ENCODE measurements around the gene ADGRV1.
"Not testable (repeated sequence)": the region's sequence is repeated elsewhere in the genome, so short reads cannot be mapped to it uniquely, and the experiment has no call there.

The ADGRV1 gene

DNA sequence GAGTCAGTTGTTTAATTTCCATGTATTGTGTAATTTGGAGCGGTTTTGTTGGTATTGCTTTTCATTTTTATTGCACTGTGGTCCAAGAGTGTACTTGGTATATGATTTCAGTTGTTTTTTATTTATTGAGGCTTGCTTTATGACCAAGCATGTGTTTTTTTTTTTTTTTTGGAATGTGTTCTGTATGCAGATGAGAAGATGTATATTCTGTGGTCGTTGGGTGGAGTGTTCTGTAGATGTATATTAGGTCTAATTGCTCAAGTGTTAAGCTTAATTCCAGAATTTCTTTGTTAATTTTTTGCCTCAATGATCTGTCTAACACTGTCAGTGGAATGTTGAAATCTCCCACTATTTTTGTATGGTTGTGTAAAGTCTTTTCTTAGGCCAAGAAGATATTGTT is 23.4 kb downstream of the ADGRV1 start:
- no peak for DNase-seq (ENCODE audit: low read depth)
- no peak for TF ChIP-seq MAX (IDR thresholded peaks at IDR 0.05; ENCODE audit: low read depth, low read length)
- TF ChIP-seq, protein P1, sequence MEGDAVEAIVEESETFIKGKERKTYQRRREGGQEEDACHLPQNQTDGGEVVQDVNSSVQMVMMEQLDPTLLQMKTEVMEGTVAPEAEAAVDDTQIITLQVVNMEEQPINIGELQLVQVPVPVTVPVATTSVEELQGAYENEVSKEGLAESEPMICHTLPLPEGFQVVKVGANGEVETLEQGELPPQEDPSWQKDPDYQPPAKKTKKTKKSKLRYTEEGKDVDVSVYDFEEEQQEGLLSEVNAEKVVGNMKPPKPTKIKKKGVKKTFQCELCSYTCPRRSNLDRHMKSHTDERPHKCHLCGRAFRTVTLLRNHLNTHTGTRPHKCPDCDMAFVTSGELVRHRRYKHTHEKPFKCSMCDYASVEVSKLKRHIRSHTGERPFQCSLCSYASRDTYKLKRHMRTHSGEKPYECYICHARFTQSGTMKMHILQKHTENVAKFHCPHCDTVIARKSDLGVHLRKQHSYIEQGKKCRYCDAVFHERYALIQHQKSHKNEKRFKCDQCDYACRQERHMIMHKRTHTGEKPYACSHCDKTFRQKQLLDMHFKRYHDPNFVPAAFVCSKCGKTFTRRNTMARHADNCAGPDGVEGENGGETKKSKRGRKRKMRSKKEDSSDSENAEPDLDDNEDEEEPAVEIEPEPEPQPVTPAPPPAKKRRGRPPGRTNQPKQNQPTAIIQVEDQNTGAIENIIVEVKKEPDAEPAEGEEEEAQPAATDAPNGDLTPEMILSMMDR (IDR thresholded peaks at IDR 0.05; ENCODE audit: low read depth, low read length) = no peak
- TF ChIP-seq MYC (IDR thresholded peaks at IDR 0.05; ENCODE audit: low read depth, low read length) = no peak
- no peak for TF ChIP-seq POLR2A (IDR thresholded peaks at IDR 0.05; ENCODE audit: extremely low read depth, insufficient read length)
- H3K4me3 ChIP-seq (ENCODE audit: low read depth, low read length) = no peak overlapping the region

- no peak for DNase-seq (ENCODE audit: low read depth)
- TF ChIP-seq MAX (IDR thresholded peaks at IDR 0.05; ENCODE audit: low read depth, low read length) = no peak
- TF ChIP-seq POLR2A (IDR thresholded peaks at IDR 0.05; ENCODE audit: extremely low read depth, insufficient read length) = no peak
- TF ChIP-seq MYC (IDR thresholded peaks at IDR 0.05; ENCODE audit: low read depth, low read length) = no peak
- TF ChIP-seq, protein P1 (IDR thresholded peaks at IDR 0.05; ENCODE audit: low read depth, low read length) = no peak
- H3K4me3 ChIP-seq (ENCODE audit: low read depth, low read length) = no peak overlapping the region
These were observed 26.9 kb downstream of the ADGRV1 start for GRCh38 chr5:90585337-90585986.

DNA sequence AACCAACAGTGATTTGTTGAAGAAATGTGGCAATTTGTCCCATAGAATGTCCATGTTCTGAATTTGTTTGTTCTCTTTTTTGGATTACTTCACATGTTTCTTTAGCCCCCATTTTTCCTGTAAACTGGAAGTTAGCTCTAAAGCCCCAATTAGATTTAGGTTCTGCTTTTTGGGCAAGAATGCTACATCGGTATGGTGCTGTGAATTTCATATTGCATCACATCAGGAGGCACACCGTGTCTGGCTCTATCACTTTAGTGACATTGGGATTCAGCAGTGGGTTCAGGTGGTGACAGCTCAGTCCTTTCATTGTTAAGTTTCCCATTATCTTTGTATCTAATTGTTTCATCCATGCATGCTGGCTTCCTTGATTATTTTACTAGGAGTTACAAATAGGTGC is 27.9 kb downstream of the ADGRV1 start:
- no peak overlapping the region for H3K4me3 ChIP-seq (ENCODE audit: low read depth, low read length)
- TF ChIP-seq POLR2A (IDR thresholded peaks at IDR 0.05; ENCODE audit: extremely low read depth, insufficient read length) (no peak), MYC (IDR thresholded peaks at IDR 0.05; ENCODE audit: low read depth, low read length) (no peak), MAX (IDR thresholded peaks at IDR 0.05; ENCODE audit: low read depth, low read length) (no peak)
- TF ChIP-seq, protein P1 (IDR thresholded peaks at IDR 0.05; ENCODE audit: low read depth, low read length) = no peak
- no peak for DNase-seq (ENCODE audit: low read depth)

GRCh38 chr5:90590170-90590569 is 31.6 kb downstream of the ADGRV1 start:
- TF ChIP-seq, protein P1 (IDR thresholded peaks at IDR 0.05; ENCODE audit: low read depth, low read length) = no peak
- no peak for TF ChIP-seq POLR2A (IDR thresholded peaks at IDR 0.05; ENCODE audit: extremely low read depth, insufficient read length)
- no peak for TF ChIP-seq MYC (IDR thresholded peaks at IDR 0.05; ENCODE audit: low read depth, low read length)
- TF ChIP-seq MAX (IDR thresholded peaks at IDR 0.05; ENCODE audit: low read depth, low read length) = no peak
- no peak overlapping the region for H3K4me3 ChIP-seq (ENCODE audit: low read depth, low read length)
- DNase-seq (ENCODE audit: low read depth) = no peak

DNA sequence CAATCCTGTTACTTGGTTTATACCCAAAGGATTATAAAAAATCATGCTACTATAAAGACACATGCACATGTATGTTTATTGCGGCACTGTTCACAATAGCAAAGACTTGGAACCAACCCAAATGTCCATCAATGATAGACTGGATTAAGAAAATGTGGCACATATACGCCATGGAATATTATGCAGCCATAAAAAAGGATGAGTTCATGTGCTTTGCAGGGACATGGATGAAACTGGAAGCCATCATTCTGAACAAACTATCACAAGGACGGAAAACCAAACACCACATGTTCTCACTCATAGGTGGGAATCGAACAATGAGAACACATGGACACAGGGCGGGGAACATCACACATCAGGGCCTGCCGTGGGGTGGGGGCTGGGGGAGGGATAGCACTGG is 34.5 kb downstream of the ADGRV1 start:
- DNase-seq (ENCODE audit: low read depth); H3K4me3 ChIP-seq (ENCODE audit: low read depth, low read length): not testable (repeated sequence)

DNA sequence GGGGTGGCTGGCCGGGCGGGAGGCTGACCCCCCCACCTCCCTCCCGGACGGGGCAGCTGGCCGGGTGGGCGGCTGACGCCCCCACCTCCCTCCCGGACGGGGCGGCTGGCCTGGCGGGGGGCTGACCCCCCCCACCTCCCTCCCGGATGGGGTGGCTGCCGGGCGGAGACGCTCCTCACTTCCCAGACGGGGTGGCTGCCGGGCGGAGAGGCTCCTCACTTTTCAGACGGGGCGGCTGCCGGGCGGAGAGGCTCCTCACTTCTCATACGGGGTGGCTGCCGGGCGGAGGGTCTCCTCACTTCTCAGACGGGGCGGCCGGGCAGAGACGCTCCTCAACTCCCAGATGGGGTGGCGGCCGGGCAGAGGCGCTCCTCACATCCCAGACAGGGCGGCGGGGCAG is 37.2 kb downstream of the ADGRV1 start:
- DNase-seq (ENCODE audit: low read depth); H3K4me3 ChIP-seq (ENCODE audit: low read depth, low read length): not testable (repeated sequence)

DNA sequence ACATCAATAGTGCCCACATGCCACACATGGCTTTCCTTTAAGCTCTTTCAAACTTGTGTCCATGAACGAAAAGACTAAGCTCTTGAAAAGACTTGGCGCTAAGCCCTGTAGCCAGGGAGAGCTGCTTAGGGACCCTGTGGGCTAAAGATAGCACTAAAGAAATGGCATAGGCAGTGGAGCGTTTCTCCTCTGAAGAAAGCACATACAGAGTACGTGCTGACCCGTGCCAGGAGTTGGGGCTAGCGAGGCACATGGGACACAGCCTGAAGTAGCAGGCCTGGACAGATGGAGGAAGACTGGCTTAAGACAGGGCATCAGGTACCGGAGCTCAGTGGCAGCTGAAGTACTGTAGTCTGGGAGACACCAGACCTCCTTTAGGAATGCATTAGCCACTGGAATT is 39.7 kb downstream of the ADGRV1 start:
- H3K4me3 ChIP-seq (ENCODE audit: low read depth, low read length) = no peak overlapping the region
- TF ChIP-seq MYC (IDR thresholded peaks at IDR 0.05; ENCODE audit: low read depth, low read length) (no peak), POLR2A (IDR thresholded peaks at IDR 0.05; ENCODE audit: extremely low read depth, insufficient read length) (no peak), MAX (IDR thresholded peaks at IDR 0.05; ENCODE audit: low read depth, low read length) (no peak)
- TF ChIP-seq, protein P1 (IDR thresholded peaks at IDR 0.05; ENCODE audit: low read depth, low read length) = no peak
- no peak for DNase-seq (ENCODE audit: low read depth)

- not testable (repeated sequence) for DNase-seq (ENCODE audit: low read depth); H3K4me3 ChIP-seq (ENCODE audit: low read depth, low read length)
These were observed 41.7 kb downstream of the ADGRV1 start for GRCh38 chr5:90600307-90600706.

Measured in NB4 (cell line).